ENCODE data around the gene SDCCAG8. TPM values are rescaled to one million over a fixed set of nuclear protein-coding genes. Genes with fewer than 3 reads are reported as not detected.
"Not testable (repeated sequence)": the region's sequence is repeated elsewhere in the genome, so short reads cannot be mapped to it uniquely, and the experiment has no call there.

SDCCAG8 gene
- polyA plus RNA-seq, 3 donors, result 38.6 to 45.3 (median 42.2) TPM

DNA sequence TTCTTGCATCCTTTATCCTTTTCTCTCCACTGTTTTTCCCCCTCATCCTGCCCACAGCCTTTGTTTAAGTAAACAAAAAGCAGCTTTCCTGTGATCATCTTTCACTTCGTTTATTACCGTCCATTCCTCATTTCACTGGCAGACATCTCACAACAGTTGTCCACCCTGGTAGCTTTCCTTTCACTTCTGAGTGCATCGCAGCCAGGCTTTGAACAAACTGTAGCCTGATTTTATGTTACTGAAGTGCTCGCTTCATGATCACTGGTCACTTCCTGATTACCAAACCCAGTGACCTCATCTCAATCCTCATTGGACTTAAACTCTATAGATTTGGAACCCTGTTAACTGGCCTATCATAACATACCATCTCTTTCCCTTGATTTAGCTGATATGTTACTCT is 67.7 kb downstream of the SDCCAG8 start:
- no peak for DNase-seq (ENCODE audit: low read depth in 3 of 3, low spot score in 2 of 3)

DNA sequence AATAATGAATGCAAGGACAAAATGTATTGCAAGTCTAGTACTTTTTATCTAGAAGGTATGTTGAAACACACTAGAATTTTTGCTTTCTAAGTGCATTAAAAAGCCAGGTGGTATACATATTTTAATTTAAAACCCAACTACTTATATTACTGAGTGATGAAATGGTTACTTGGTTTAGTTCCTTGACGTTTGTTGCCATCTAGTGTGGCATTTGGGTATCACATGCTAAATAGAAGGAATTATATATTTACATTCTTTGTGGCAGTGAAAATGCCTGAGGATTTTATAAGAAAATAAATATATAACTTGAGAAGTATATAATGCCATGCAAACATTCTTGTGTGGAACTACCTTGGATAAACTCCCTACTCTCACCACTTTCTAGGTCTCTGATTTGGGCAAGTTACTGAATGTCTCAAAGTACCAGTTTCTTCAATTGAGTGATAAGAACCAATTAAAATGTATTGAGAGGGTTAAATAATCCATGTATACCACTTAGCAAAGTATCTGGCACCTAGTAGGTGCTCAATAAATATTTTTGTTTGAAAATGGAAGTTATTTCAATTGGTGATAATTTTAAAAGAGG is 69.6 kb downstream of the SDCCAG8 start:
- DNase-seq (ENCODE audit: low read depth in 3 of 3, low spot score in 2 of 3), result peak in 1 of 3 donors; percentile 44

- no peak for DNase-seq (ENCODE audit: low read depth in 3 of 3, low spot score in 2 of 3)
Measured at GRCh38 chr1:243332440-243332839, 76.6 kb downstream of the SDCCAG8 start.

GRCh38 chr1:243335292-243335691 is 79.5 kb downstream of the SDCCAG8 start:
- DNase-seq (ENCODE audit: low read depth in 3 of 3, low spot score in 2 of 3), result no peak

GRCh38 chr1:243336163-243336562 is 80.3 kb downstream of the SDCCAG8 start:
- DNase-seq (ENCODE audit: low read depth in 3 of 3, low spot score in 2 of 3), result no peak

- DNase-seq (ENCODE audit: low read depth in 3 of 3, low spot score in 2 of 3), result not testable (repeated sequence)
Measured at GRCh38 chr1:243338848-243339247, 83.0 kb downstream of the SDCCAG8 start.

DNA sequence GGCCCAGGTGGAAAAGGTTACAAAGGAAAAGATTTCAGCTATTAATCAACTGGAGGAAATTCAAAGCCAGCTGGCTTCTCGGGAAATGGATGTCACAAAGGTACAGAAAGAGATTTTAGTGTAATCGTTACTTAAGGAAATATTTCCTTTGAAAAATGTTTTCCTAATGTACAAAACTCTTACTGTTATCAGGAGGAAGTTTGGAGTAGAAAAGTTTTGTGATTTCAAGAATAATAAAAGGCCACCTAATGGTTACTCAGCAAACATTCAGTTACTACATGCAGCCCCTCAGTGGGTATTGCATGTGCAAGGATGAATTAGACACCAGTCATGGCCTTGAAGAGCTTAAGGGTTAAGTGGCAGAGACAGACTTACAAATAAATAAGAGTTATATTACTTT is 85.2 kb downstream of the SDCCAG8 start:
- no peak for DNase-seq (ENCODE audit: low read depth in 3 of 3, low spot score in 2 of 3)

DNA sequence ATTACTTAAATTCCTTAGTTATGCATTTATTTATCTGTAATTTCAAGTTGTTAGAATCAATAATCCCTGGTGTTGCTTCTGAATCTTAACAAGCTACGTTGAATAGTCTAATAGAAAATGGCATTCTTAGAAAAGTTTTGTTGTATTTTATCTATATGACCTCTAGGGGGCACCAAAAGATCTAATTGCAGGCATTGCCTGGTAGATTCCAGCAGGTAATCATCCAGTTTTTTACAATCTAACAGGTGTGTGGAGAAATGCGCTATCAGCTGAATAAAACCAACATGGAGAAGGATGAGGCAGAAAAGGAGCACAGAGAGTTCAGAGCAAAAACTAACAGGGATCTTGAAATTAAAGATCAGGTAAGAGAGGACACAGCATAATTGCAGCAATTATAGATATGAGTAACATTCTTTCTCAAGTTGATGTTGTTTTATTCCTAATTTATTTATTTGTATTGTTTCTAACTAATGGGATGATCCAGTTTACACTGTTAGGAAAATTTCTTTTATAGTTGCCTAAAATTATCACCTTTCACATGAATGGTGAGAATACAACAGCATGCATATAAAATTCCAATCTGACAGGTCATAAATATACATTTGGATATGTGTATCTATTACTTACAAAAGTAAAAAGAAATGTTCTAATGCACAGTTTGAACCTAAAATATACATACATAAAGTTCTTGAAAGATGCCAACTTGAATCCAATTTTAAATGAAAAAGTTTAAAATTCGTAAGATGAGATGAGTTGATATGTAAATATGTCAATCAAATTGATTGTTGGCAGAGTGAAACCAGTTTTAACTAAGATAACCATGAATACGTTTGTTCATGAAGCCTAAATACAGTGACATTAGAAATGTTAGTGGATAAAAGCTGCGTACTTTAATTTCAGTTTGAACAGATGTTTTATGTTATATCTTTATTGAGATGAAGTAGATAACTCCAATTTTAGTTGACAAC is 88.4 kb downstream of the SDCCAG8 start:
- peak; percentile 9 to 23 (median 21) for DNase-seq (ENCODE audit: low read depth in 3 of 3, low spot score in 2 of 3)

DNA sequence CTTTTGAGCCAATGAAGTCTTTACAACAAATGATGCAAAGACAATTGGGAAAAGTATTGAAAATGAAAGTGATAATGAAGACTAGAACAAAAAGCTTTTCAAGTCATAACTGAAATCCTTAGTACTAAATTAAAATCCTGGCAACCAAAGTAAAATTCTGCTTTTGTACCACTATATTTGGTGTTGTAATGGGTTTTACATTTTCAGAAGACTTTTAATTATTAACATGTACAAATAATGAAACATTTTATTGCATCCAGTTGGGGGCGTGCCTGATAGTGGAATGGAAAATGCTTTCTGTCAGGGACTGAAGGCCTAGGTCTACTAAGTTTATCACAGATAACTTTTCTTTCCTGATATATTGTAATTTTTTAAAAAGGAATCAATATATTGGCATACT is 89.4 kb downstream of the SDCCAG8 start:
- DNase-seq (ENCODE audit: low read depth in 3 of 3, low spot score in 2 of 3), result no peak

DNA sequence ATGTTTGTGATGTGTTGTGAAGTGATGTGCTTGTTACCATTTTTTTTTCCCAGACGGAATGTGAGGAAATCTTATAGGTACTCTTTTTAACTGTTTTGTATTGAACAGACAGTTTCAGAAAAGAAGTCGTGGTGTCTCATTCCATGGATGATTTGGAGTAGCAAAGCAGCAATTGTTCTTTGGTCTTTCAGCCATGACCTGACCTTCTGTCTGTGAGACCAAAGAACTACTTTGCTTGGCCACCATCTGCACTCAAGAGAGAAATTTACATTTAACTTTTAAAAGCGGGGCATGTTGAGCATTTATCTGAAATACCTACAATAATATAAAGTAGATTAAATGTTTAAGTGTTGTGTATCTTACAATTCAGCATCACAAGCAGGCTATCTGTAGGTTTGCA is 90.2 kb downstream of the SDCCAG8 start:
- DNase-seq (ENCODE audit: low read depth in 3 of 3, low spot score in 2 of 3), result no peak

- no peak for DNase-seq (ENCODE audit: low read depth in 3 of 3, low spot score in 2 of 3)
Measured at GRCh38 chr1:243346468-243346867, 90.6 kb downstream of the SDCCAG8 start.

- no peak for DNase-seq (ENCODE audit: low read depth in 3 of 3, low spot score in 2 of 3)
Measured at GRCh38 chr1:243348331-243348730, 92.5 kb downstream of the SDCCAG8 start.

GRCh38 chr1:243349128-243349527 is 93.3 kb downstream of the SDCCAG8 start:
- DNase-seq (ENCODE audit: low read depth in 3 of 3, low spot score in 2 of 3), result no peak

DNA sequence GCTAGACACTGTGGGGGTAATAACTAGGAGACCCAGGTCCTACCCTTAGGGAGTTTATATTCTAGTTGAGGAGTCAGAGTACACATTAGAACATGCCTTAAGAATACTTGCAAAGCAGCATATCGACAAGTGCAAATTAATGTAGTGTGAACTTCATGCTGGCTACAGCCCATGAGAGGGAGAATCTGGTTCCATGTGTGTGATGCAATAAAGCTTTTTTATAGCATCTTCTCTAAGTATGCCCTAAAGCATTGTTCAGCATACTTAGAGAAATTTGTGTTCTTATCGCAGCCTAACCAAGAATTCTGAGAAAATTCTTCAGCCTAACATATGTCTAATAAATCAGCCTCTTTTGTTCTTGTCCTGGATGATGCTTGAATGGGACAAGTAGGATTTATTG is 95.5 kb downstream of the SDCCAG8 start:
- no peak for DNase-seq (ENCODE audit: low read depth in 3 of 3, low spot score in 2 of 3)

GRCh38 chr1:243354511-243355153 is 98.8 kb downstream of the SDCCAG8 start:
- DNase-seq (ENCODE audit: low read depth in 3 of 3, low spot score in 2 of 3), result no peak

DNA sequence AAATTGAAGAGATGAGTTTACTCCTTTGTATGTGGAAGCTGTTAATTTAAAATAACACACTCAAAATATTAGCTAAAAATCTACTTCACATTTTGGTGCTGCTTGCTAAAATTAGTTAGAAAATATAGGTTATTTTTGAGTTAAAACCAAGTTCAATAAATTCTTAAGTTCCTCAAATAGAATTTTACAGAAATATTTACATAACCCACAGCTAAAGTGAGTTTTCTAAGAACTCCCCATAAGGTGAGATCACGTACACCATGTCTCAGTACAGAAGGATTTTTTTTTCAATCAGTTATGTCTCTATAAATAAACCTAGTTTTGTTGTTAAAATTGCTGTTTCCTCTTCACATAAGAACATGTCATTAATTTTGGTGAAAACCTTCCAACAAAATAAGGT is 108.0 kb downstream of the SDCCAG8 start:
- no peak for DNase-seq (ENCODE audit: low read depth in 3 of 3, low spot score in 2 of 3)

DNA sequence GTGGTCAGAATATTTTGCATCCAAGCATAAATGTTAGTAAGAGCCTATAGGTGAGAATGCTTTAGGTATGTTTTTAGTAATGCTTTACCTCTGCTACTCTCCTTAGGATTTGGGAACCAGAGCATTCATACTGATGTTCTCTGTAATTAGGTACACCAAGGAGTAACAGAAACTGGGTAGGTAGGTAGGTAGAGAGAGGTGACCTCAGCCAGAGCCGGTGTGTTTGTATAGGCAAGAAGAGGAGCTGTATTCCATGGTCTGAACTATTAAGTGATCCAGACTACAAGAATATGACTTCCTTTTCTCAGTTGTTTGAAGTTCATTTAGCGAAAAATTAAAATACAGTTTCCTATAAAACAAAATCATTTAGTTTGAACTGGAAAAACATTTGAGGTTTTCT is 108.5 kb downstream of the SDCCAG8 start:
- DNase-seq (ENCODE audit: low read depth in 3 of 3, low spot score in 2 of 3), result no peak

- no peak for DNase-seq (ENCODE audit: low read depth in 3 of 3, low spot score in 2 of 3)
Measured at GRCh38 chr1:243364866-243365265, 109.0 kb downstream of the SDCCAG8 start.

GRCh38 chr1:243367314-243367713 is 111.5 kb downstream of the SDCCAG8 start:
- no peak for DNase-seq (ENCODE audit: low read depth in 3 of 3, low spot score in 2 of 3)

DNA sequence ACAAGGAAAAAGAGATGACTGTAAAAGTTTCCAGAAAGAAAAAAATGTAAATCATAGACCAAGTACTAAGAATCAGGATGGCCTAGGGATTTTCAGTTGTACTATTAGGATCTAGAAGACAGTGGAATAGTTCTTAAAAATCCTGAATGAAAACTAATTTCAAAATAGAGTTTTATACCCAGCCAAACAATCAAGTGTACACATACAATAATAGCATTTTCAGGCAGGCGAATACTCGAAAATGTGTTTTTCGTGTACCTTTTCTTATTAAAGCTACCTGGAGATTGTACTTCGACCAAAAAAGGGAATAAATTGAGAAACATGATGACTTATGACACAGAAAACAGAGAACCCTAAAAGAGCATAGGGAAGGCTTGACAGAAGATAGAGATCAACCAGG is 118.6 kb downstream of the SDCCAG8 start:
- DNase-seq (ENCODE audit: low read depth in 3 of 3, low spot score in 2 of 3), result no peak

GRCh38 chr1:243375596-243375995 is 119.8 kb downstream of the SDCCAG8 start:
- no peak for DNase-seq (ENCODE audit: low read depth in 3 of 3, low spot score in 2 of 3)

DNA sequence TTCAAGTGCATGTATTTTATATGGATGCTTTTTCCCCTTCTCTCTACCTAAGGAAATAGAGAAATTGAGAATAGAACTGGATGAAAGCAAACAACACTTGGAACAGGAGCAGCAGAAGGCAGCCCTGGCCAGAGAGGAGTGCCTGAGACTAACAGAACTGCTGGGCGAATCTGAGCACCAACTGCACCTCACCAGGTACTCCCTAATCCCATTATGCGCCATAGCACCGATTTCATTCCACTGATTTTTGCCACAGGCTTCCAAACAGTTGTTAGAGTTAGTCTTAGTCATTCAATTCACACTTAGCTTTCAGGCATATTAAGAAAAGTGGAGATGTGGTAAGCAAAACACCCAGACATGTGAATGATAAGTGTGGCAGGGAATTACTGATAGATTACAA is 122.8 kb downstream of the SDCCAG8 start:
- no peak for DNase-seq (ENCODE audit: low read depth in 3 of 3, low spot score in 2 of 3)

Data from right renal cortex interstitium (tissue), 3 donors.